ENCODE measurements around the gene CYP51A1.

- TF ChIP-seq CTCF (optimal IDR thresholded peaks at IDR 0.05 in 1 of 3, IDR thresholded peaks at IDR 0.05 in 1 of 3, conservative IDR thresholded peaks at IDR 0.05 in 1 of 3; ENCODE audit: extremely low read depth in 1 of 3, insufficient read depth in 2 of 3, low read length in 3 of 3) (no peak), EZH2 (IDR thresholded peaks at IDR 0.05; ENCODE audit: low read length) (no peak)
These were observed 17.3 kb downstream of the CYP51A1 start for GRCh38 chr7:92116949-92117348.

Measured in keratinocyte (primary cell).